T-helper 1 cell treated with Interleukin-12 subunit alpha and Interleukin-12 subunit beta and Interleukin-4 antibody, amounts not matched to agents 30 μg/mL and 1 μg/mL, for 36 hours (primary cell): ENCODE data around the gene TSPAN9.

Experiments used
- H3K27ac Mint-ChIP-seq: one replicate; pipeline ENCODE4 v1.8.0; 2021; ENCODE audit warnings: mild to moderate bottlenecking, mixed read lengths
- H3K27me3 Mint-ChIP-seq: one replicate; pipeline ENCODE4 v1.8.0; 2021; ENCODE audit warnings: low read depth, mixed read lengths
- H3K36me3 Mint-ChIP-seq: one replicate; pipeline ENCODE4 v1.8.0; 2021; ENCODE audit warnings: low read depth, mixed read lengths
- H3K4me1 Mint-ChIP-seq: one replicate; pipeline ENCODE4 v1.8.0; 2021; ENCODE audit warnings: low read depth, mixed read lengths
- H3K4me3 Mint-ChIP-seq: one replicate; pipeline ENCODE4 v1.8.0; 2021; ENCODE audit warnings: mild to moderate bottlenecking, moderate library complexity, mixed read lengths
- H3K9me3 Mint-ChIP-seq: one replicate; pipeline ENCODE4 v1.8.0; 2021; ENCODE audit warnings: mixed read lengths

Gene TSPAN9

DNA sequence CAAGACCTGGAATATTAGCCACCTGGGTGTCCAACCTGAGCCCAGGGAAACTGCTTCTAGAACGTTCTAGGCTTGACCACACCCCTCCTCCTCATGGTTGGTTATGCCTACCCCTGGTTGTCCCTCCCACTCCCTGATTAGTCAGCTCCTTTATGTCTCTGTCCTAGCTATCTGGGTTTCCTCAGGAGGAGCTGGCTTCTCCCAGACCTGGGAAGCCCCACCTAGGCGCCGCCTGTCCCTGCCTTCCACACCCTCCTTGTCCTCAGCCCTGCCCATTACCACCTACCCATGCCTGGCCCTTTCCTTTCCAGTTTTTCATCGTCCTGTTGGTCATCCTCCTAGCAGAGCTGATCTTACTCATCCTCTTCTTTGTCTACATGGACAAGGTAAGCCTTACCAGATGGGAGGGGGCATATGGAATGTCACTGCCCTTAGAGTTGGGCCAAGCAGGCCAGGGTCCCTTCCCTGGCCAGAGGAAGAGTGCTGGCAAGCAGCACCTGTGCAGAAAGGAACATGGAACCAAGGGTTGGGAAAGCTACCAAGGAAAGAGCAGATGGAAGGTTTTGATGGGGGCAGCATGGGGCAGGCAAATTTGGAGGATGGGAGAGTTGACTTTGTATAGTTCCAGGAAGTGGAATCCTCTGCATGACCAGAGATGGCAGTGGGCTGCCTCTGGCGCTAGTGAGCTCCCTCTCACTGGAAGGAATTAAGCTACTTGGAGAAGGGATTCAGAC lies 201.7 kb downstream of the TSPAN9 start:
- H3K9me3 Mint-ChIP-seq, result no peaks in the 10 kb centered on the region
- H3K27ac Mint-ChIP-seq, result no peak overlapping the region
- H3K27me3 Mint-ChIP-seq, result no peaks in the 10 kb centered on the region
- peaks cover 4% of the 10 kb centered on the region for H3K4me1 Mint-ChIP-seq
- no peaks in the 10 kb centered on the region for H3K36me3 Mint-ChIP-seq
- H3K4me3 Mint-ChIP-seq, result no peak overlapping the region

DNA sequence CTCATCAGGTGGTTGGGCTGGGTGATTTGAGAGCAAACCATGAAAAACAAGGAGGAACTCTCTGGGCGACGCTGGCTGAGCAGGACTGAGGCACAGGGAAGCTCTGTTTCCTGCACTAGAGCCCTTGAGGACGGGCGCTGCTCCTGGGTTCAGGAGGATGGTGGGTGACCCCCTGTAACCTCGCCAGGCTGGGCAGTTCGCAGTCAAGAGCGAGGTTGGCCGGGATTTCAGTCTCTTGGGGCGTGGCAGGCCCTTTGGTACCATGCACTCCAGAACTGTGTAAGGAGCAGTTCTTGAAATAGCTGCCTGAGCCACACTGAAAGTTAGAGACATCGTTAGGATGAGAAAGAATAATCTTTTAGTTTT lies 202.2 kb downstream of the TSPAN9 start:
- Mint-ChIP-seq H3K36me3 (no peaks in the 10 kb centered on the region), H3K9me3 (no peaks in the 10 kb centered on the region), H3K4me3 (no peak overlapping the region), H3K27ac (no peak overlapping the region), H3K27me3 (no peaks in the 10 kb centered on the region), H3K4me1 (peaks cover 4% of the 10 kb centered on the region)

DNA sequence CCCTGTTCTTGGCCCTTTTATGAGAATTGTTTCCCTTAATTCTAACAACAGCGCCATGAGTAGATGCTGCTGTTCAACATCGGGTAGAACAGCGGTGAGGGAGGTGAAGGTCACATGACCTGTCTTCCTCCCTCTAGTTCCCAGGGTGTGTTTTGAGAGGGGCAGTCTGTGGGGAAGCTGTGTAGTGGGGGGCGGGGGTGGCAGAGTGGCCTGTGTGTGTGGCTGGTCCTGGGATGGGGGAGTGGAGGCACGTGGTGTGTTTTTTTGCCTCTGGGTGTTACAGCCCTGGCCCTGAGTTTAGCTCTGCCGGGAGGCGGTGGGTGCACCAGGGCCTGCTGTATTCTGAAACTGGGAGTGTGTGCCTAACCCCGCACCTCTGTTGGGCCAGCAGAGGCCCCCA lies 202.7 kb downstream of the TSPAN9 start:
- H3K27me3 Mint-ChIP-seq, result no peaks in the 10 kb centered on the region
- no peak overlapping the region for H3K27ac Mint-ChIP-seq
- no peaks in the 10 kb centered on the region for H3K36me3 Mint-ChIP-seq
- peaks cover under 1% of the 10 kb centered on the region for H3K4me1 Mint-ChIP-seq
- H3K9me3 Mint-ChIP-seq, result no peaks in the 10 kb centered on the region
- H3K4me3 Mint-ChIP-seq, result no peak overlapping the region

DNA sequence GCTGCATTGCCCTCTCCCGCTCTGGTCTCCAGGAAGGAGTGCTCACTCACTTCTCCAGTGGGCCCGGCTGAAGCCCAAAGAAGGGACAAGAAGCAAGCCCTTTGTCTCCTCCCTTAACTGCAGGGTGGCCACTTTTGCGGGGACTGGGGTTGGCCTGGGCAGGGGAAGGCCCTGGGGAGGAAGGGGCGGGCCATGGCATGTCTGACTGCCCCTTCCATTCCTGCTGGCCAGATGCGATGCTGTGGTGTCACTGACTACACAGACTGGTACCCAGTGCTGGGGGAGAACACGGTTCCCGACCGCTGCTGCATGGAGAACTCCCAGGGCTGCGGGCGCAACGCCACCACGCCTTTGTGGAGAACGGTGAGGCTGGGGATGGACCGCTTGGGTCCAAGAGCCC lies 203.8 kb downstream of the TSPAN9 start:
- no peaks in the 10 kb centered on the region for H3K36me3 Mint-ChIP-seq
- H3K9me3 Mint-ChIP-seq, result no peaks in the 10 kb centered on the region
- no peaks in the 10 kb centered on the region for H3K4me1 Mint-ChIP-seq
- H3K27ac Mint-ChIP-seq, result no peak overlapping the region
- no peak overlapping the region for H3K4me3 Mint-ChIP-seq
- no peaks in the 10 kb centered on the region for H3K27me3 Mint-ChIP-seq

DNA sequence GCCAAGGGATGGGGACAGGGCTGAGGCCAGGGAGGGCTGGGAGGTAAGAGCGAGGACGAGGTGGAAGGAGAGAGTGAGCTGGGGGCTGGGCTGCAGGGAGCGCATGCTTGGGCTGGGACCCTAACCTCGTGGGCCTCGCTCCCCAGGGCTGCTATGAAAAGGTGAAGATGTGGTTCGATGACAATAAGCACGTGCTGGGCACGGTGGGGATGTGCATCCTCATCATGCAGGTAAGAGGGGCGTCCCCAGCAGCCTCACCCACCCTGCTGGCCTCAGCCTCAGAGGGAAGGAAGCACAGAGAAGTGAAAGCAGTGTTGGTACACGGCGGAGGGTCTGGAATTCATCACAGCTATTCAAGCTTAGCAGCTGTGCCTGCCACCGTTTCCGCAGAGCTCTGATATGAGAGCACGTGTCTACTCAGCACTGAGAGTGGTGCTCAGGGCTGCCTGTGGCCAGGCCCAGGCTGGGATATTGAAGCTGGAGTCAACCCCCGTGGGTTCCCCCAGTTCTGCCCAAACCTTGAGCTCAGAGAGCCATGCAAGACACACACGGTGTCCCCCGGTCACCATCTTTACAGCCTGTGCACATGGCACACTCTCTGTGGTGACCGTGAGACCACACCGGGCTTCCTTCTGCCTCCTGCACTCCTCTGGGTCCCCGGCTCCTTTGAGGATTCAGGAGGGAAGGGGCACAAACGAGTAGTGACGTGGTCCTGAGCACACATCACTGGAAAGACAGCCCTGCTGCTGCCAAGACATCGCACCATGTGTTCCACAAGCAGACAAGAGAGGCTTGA lies 204.6 kb downstream of the TSPAN9 start:
- no peaks in the 10 kb centered on the region for H3K27me3 Mint-ChIP-seq
- no peaks in the 10 kb centered on the region for H3K9me3 Mint-ChIP-seq
- H3K4me1 Mint-ChIP-seq, result no peaks in the 10 kb centered on the region
- no peak overlapping the region for H3K27ac Mint-ChIP-seq
- H3K4me3 Mint-ChIP-seq, result no peak overlapping the region
- H3K36me3 Mint-ChIP-seq, result no peaks in the 10 kb centered on the region

DNA sequence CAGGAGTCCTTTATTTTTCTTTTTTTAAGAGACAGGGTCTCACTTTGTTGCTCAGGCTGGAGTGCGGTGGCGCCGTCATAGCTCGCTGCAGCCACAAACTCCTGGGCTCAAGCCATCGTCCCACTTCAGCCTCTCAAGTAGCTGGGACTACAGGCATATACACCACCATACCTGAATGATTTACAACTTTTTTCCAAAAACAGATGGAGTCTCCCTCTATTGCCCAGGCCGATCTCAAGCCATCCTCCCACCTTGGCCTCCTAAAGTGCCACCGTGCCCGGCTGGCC lies 205.1 kb downstream of the TSPAN9 start:
- Mint-ChIP-seq H3K27me3 (no peaks in the 10 kb centered on the region), H3K9me3 (no peaks in the 10 kb centered on the region), H3K36me3 (no peaks in the 10 kb centered on the region), H3K4me1 (no peaks in the 10 kb centered on the region), H3K4me3 (no peak overlapping the region), H3K27ac (no peak overlapping the region)

DNA sequence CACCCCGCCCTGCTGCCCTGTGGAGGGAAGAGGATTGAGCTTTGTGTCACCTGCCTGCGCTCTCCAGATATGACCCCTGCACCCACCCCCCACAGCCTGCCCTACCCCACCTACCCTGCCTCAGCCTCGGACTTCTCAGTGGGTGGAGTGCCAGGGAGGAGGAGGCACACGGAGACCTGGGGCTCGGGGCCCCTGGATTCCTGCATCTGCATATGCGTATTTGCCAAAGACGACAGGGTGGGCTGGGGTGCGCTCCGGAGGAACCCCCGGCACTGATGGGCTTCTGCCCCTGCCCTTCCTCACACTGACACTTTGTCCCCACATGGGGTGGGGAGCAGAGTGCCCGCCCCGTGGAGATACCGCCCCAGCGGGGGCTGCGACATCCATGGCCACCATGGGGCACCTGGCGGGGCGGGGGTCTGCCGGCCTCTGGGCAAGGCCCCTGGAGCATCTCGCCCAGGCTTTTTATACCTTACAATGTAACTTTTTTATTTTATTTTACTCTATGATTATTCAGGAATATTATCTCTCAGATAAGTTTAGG lies 206.0 kb downstream of the TSPAN9 start:
- Mint-ChIP-seq H3K4me3 (no peak overlapping the region), H3K36me3 (no peaks in the 10 kb centered on the region), H3K27me3 (no peaks in the 10 kb centered on the region), H3K4me1 (no peaks in the 10 kb centered on the region), H3K9me3 (no peaks in the 10 kb centered on the region), H3K27ac (no peak overlapping the region)

DNA sequence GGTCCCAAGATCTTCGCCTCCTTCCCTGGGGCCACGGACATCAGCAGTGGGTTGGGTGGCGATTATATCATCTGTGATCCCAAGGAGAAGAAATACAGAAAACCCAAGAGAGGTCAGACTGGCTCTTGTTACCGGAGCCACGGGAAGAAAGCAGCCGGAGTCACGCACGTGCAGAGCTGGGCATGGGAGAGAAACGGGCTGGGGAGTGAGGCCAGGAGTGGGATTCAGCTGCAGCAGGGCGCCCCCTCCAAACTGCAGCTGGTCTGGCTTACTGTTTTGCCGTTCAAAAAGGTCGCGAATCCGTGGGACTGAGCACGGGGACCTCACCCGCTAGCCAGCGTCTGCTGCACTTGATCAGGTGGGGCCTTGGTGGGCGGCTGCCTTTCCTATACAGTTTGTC lies 207.2 kb downstream of the TSPAN9 start:
- Mint-ChIP-seq H3K4me1 (no peaks in the 10 kb centered on the region), H3K27me3 (no peaks in the 10 kb centered on the region), H3K4me3 (no peak overlapping the region), H3K36me3 (no peaks in the 10 kb centered on the region), H3K27ac (no peak overlapping the region), H3K9me3 (no peaks in the 10 kb centered on the region)

DNA sequence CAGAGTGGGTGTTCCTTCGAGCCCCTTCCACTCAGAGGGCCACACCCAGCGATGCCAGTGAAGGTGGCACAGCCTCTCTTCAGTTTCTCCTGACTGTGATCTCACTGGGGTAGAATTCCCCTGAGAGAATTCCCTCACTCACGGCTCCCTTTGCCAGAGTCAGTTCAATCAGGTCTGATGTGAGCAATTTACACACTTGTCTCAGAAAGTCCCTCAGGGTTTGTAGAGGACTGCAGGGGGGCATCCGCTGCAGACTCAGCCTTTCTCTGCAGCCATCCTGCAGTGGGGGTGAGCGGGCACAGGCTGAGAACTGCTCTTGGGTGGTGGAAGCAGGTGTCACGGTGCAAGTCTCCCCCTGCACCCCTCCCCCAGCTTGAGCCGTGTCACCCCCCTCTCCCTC lies 208.4 kb downstream of the TSPAN9 start:
- no peaks in the 10 kb centered on the region for H3K27me3 Mint-ChIP-seq
- no peaks in the 10 kb centered on the region for H3K36me3 Mint-ChIP-seq
- no peaks in the 10 kb centered on the region for H3K4me1 Mint-ChIP-seq
- H3K27ac Mint-ChIP-seq, result no peak overlapping the region
- H3K9me3 Mint-ChIP-seq, result no peaks in the 10 kb centered on the region
- H3K4me3 Mint-ChIP-seq, result no peak overlapping the region

DNA sequence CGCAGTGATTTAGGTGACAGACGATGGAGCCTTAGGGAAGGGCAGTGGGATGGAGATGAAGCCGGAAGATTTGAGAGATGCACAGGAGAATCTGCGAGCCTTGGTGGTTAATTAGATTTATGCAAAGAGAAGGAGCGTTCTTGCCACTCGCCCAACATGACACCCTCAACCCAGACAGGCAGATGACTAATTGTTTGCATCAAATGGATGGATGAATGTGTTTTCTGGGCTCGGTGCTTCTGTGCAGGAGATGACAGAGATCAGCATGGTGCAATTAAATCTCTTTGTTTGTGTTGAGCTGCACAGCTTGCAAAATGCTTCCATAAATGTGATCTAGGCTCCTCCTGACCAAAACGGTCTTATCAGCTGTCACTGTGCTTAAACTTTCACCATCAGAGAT lies 211.5 kb downstream of the TSPAN9 start:
- no peak overlapping the region for H3K4me3 Mint-ChIP-seq
- H3K27ac Mint-ChIP-seq, result no peak overlapping the region
- H3K4me1 Mint-ChIP-seq, result no peaks in the 10 kb centered on the region
- H3K9me3 Mint-ChIP-seq, result no peaks in the 10 kb centered on the region
- H3K36me3 Mint-ChIP-seq, result no peaks in the 10 kb centered on the region
- no peaks in the 10 kb centered on the region for H3K27me3 Mint-ChIP-seq

DNA sequence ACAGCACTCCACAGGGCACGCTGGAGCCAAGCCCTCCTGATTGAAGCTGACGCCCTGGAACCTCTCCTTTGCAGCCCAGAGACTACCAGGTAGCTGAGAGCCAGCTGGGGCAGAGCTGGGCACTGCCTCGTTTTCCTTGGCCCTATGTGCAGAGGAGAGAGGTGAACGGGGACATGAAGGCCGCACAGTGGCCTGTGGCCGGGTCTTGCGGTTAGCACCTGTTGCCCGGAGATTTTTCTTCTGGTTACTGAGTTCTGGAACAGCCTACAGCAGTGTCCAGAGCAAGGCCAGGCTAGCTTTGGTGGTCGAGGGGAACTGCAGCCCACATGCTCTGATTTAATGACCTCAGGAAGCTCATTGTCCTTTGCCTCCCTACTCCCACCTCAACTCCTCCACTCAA lies 212.5 kb downstream of the TSPAN9 start:
- no peaks in the 10 kb centered on the region for H3K36me3 Mint-ChIP-seq
- no peak overlapping the region for H3K4me3 Mint-ChIP-seq
- no peaks in the 10 kb centered on the region for H3K9me3 Mint-ChIP-seq
- H3K27ac Mint-ChIP-seq, result no peak overlapping the region
- H3K27me3 Mint-ChIP-seq, result no peaks in the 10 kb centered on the region
- H3K4me1 Mint-ChIP-seq, result no peaks in the 10 kb centered on the region

DNA sequence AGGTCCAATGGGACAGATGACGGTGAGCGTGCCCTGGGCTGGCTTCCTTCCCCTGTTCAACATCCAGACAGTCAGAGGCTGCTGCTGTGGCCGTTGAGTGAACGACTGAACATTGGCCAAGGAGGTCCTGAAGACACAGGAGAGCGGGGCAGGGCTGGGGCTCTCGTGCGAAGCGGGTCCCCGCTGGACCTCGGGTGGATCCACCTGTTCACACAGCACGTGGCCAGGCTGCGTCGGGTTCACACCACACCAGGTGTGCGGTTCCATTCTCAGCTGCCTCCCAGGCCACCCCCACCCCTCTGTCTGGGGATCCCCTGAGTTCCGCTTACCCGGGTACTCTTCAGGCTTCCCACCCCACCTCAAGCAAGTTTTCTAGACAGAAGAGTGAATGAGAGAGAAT lies 214.8 kb downstream of the TSPAN9 start:
- no peaks in the 10 kb centered on the region for H3K9me3 Mint-ChIP-seq
- no peak overlapping the region for H3K4me3 Mint-ChIP-seq
- no peaks in the 10 kb centered on the region for H3K36me3 Mint-ChIP-seq
- H3K27ac Mint-ChIP-seq, result no peak overlapping the region
- no peaks in the 10 kb centered on the region for H3K27me3 Mint-ChIP-seq
- H3K4me1 Mint-ChIP-seq, result no peaks in the 10 kb centered on the region

DNA sequence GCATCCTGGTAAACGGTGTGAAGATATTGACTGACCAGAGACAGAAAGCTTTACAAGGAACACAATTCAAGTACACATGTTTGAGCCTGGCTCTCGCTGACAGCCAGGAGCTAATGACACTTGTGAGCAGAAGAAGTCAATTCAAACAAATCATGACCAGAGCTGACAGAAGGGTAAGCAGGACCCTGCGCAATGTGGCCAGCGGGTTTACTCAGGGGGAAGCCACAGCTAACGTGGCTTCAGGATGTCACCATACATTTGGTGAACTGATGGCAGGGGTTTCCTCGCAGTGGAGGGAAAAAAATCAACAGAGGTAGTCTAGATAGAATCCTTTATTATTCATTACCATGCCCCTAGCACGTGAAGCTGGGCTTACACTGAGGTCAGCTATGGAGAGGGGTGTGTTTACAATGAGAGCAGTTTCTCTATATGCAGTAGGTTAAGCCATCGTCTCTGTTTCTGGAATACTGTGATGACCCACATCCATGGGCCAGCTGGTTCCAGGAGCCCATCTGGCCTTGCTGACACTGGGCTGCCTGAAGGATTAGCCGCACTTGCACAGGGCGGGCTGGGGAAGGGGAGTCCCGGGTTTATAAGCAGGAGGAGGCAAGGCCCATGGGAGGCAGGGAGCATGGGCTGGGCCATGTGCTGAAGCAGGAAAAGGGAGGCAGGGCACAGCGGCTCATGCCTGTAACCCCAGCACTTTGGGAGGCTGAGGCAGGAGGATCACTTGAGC lies 215.7 kb downstream of the TSPAN9 start:
- H3K4me3 Mint-ChIP-seq, result no peak overlapping the region
- no peaks in the 10 kb centered on the region for H3K4me1 Mint-ChIP-seq
- no peaks in the 10 kb centered on the region for H3K27me3 Mint-ChIP-seq
- H3K36me3 Mint-ChIP-seq, result no peaks in the 10 kb centered on the region
- H3K9me3 Mint-ChIP-seq, result no peaks in the 10 kb centered on the region
- H3K27ac Mint-ChIP-seq, result no peak overlapping the region

DNA sequence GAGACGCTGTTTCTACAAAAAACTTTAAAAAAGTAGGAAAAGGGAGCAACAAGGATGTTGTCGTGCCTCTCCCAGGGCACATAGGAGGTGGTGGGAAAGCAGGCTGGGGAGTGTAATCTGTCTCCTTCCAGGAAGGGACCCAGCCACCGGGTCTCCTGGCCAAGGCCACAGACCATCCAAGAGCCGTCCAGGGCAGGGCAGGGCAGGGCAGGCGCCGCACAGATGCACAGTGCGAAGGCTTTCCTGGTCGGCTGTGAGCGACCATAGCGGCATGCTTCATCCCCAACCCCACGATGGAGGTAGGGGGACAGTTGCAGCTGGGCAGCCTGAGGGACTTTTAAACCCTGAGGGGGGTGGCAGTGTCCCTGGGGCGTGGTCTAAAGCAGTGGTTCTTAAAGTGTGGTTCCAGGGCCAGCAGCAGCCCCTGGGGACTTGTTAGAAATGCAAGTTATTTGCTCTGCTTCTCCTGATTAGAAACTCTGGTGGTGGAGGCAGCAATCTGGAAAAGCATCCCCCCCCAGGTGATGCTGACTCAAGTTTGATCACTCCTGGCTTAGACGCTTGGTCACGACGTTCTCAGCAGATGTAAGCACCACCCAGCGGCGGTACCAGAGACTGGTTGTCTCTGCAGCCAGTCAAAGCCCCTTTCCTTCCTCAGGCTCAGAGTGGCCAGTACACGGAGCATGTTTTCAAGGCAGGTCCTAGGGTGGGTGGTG lies 216.4 kb downstream of the TSPAN9 start:
- no peaks in the 10 kb centered on the region for H3K36me3 Mint-ChIP-seq
- H3K4me1 Mint-ChIP-seq, result no peaks in the 10 kb centered on the region
- H3K4me3 Mint-ChIP-seq, result no peak overlapping the region
- no peaks in the 10 kb centered on the region for H3K9me3 Mint-ChIP-seq
- no peaks in the 10 kb centered on the region for H3K27me3 Mint-ChIP-seq
- no peak overlapping the region for H3K27ac Mint-ChIP-seq
